ENCODE data around the gene FSIP1. TPM values are rescaled to one million over a fixed set of nuclear protein-coding genes. Genes with fewer than 3 reads are reported as not detected.

The FSIP1 gene
- total RNA-seq, 1 donor from 2014 or later = 0.54 TPM

DNA sequence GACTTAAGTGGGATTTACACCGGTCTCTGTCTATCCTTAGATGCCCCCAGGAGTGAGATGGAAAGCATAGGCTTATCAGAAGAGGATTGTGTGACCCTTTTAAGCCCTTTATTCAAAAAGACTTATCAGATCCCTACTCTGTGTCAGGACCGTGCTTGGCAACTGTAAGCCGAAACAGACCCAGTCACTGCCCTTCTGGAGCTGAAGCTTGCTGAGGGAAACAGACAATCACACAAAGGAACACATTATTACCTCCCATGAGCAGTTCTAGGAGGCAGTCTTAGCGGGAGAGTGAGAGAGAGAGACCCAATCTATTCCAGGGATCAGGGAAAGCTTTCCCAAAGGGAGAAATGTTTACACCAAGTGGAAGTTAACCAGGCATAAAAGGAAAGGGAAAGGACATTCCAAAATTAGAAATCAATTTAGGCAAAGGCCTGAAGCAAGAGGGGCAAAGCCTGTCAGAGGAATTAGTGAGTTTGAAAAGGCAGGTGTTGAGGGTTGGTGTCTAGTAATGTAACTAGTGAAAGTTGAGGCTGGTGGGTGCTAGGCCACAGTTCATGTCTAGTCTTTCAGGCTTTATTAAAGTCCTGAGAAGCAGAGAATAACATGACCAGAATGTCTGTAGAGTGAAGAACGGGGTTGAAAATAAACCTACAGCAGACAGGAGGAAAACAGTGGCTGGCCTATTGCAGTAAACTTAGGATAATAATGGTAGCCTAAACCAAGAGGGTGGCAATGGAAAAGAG, 115.1 kb downstream of the FSIP1 start:
- no peak for DNase-seq (ENCODE audit: extremely low spot score, unreplicated experiment)
- H3K4me3 Mint-ChIP-seq (ENCODE audit: unreplicated experiment) = no peak overlapping the region
- H3K9me3 Mint-ChIP-seq (ENCODE audit: unreplicated experiment) = no peaks in the 10 kb centered on the region
- H3K27ac Mint-ChIP-seq (ENCODE audit: unreplicated experiment) = peak overlapping the region; percentile 93
- no peaks in the 10 kb centered on the region for H3K36me3 Mint-ChIP-seq (ENCODE audit: unreplicated experiment)
- peaks cover 69% of the 10 kb centered on the region for H3K4me1 Mint-ChIP-seq (ENCODE audit: unreplicated experiment)
- TF ChIP-seq, protein P1, sequence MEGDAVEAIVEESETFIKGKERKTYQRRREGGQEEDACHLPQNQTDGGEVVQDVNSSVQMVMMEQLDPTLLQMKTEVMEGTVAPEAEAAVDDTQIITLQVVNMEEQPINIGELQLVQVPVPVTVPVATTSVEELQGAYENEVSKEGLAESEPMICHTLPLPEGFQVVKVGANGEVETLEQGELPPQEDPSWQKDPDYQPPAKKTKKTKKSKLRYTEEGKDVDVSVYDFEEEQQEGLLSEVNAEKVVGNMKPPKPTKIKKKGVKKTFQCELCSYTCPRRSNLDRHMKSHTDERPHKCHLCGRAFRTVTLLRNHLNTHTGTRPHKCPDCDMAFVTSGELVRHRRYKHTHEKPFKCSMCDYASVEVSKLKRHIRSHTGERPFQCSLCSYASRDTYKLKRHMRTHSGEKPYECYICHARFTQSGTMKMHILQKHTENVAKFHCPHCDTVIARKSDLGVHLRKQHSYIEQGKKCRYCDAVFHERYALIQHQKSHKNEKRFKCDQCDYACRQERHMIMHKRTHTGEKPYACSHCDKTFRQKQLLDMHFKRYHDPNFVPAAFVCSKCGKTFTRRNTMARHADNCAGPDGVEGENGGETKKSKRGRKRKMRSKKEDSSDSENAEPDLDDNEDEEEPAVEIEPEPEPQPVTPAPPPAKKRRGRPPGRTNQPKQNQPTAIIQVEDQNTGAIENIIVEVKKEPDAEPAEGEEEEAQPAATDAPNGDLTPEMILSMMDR (IDR thresholded peaks at IDR 0.05) = no peak
- H3K27me3 Mint-ChIP-seq (ENCODE audit: unreplicated experiment) = no peaks in the 10 kb centered on the region

DNA sequence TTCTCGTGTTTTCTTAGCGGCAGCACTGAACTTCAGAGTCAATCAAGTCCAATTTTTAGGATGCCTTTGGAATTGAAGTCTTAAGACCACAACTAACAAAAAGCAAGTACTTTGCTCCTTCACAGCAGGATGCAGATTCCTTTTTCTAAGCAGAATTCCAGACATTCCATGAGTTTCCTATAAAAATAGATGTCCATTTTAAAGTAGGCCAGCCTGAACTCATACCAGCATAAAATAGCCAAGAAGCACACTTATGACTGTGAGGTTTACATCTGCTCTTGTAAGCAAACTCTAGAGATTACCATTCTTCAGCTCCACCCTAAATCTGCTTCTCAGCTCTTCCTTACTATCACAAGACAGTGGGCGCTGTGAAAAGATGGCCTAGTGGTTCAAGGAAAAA, 116.0 kb downstream of the FSIP1 start:
- TF ChIP-seq, protein P1 (IDR thresholded peaks at IDR 0.05) = no peak
- Mint-ChIP-seq H3K9me3 (ENCODE audit: unreplicated experiment) (no peaks in the 10 kb centered on the region), H3K27me3 (ENCODE audit: unreplicated experiment) (no peaks in the 10 kb centered on the region), H3K4me3 (ENCODE audit: unreplicated experiment) (no peak overlapping the region), H3K27ac (ENCODE audit: unreplicated experiment) (peak overlapping the region; percentile 93), H3K36me3 (ENCODE audit: unreplicated experiment) (no peaks in the 10 kb centered on the region), H3K4me1 (ENCODE audit: unreplicated experiment) (peaks cover 72% of the 10 kb centered on the region)
- DNase-seq (ENCODE audit: extremely low spot score, unreplicated experiment) = no peak

DNA sequence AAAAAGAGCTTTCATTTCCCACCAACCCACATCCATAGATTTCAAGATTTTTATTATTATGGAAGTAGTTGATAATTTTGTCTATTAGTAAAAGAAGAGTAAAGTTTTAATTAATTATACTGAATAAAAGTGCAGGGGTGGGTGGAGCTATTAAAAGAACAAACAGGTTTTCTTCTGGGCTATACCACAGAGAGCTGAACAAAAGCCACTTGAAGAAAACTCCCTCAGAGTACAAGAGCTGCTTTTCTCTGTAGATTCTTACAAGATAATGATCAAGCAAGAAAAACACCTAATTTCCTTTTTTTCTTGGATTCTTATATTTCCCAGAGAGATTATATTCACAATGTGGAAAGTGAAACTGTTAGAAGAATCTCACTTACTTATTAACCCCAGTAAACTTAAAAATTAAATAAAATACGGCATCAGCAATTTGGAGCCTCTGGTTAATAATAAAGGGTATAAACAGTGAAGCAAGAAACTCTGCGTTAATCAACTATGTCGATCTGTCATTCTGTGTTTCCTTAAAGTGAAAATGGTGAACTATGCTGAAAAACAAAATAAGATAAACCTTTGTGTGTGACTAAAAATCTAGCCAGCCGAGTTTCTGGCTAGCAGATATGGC, 116.9 kb downstream of the FSIP1 start:
- Mint-ChIP-seq H3K27me3 (ENCODE audit: unreplicated experiment) (no peaks in the 10 kb centered on the region), H3K4me1 (ENCODE audit: unreplicated experiment) (peaks cover 67% of the 10 kb centered on the region), H3K27ac (ENCODE audit: unreplicated experiment) (peak overlapping the region; percentile 93), H3K36me3 (ENCODE audit: unreplicated experiment) (no peaks in the 10 kb centered on the region), H3K4me3 (ENCODE audit: unreplicated experiment) (no peak overlapping the region), H3K9me3 (ENCODE audit: unreplicated experiment) (no peaks in the 10 kb centered on the region)
- TF ChIP-seq, protein P1 (IDR thresholded peaks at IDR 0.05) = no peak
- no peak for DNase-seq (ENCODE audit: extremely low spot score, unreplicated experiment)

DNA sequence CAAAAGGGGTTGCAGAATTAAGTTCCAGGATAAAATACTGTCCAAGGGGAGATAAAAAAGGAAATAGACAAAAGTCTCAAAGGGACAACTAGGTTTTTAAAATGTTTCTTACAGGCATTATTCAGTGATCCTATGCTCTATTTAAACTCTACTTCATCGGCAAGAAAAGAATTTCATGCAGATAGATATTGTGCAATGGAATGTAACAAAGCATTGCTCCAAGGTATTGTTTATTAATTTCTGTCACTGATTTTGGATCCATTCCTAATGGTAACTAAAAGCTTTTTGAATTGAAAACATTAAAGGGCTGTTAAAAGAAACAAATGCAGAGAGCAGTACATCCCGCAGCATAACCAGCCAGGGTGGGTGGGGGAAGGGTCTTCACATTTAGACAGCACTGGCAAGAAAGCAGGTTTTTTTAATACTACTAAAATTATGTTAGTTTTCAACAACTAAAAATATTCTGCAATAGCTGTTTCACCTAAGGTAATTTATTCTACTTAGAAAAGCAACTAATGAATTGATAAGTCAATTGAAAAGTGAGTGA, 118.9 kb downstream of the FSIP1 start:
- Mint-ChIP-seq H3K9me3 (ENCODE audit: unreplicated experiment) (peaks cover 2% of the 10 kb centered on the region), H3K36me3 (ENCODE audit: unreplicated experiment) (peaks cover 2% of the 10 kb centered on the region), H3K27ac (ENCODE audit: unreplicated experiment) (no peak overlapping the region), H3K4me1 (ENCODE audit: unreplicated experiment) (peaks cover 61% of the 10 kb centered on the region), H3K4me3 (ENCODE audit: unreplicated experiment) (no peak overlapping the region), H3K27me3 (ENCODE audit: unreplicated experiment) (no peaks in the 10 kb centered on the region)
- DNase-seq (ENCODE audit: extremely low spot score, unreplicated experiment) = no peak
- TF ChIP-seq, protein P1 (IDR thresholded peaks at IDR 0.05) = no peak

DNA sequence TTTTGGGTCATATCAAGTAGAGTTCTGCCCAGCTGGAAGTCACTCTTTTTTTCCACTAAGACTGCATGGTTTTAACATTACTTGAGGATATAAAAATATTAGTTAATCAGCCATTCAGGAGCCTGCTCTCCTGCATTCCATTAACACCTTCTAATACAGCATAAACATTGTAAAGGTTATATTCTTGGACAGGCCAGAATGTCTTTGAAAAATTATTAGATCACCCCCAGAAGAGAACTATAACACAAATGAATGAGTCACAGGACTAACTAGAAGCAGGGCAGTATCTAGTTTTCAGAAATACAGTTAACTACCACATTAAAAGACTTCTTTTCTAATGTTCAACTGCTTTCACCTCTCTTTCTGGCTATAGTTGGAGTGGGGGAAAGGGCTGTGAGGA, 120.9 kb downstream of the FSIP1 start:
- DNase-seq (ENCODE audit: extremely low spot score, unreplicated experiment) = no peak

More for the DNA sequence above, 120.9 kb downstream of the FSIP1 start:
- Mint-ChIP-seq H3K4me3 (ENCODE audit: unreplicated experiment) (no peak overlapping the region), H3K4me1 (ENCODE audit: unreplicated experiment) (peaks cover 55% of the 10 kb centered on the region), H3K9me3 (ENCODE audit: unreplicated experiment) (peaks cover 5% of the 10 kb centered on the region), H3K36me3 (ENCODE audit: unreplicated experiment) (peaks cover 4% of the 10 kb centered on the region), H3K27me3 (ENCODE audit: unreplicated experiment) (no peaks in the 10 kb centered on the region), H3K27ac (ENCODE audit: unreplicated experiment) (peak overlapping the region; percentile 61)
- TF ChIP-seq, protein P1 (IDR thresholded peaks at IDR 0.05) = no peak

All from osteocyte (in vitro differentiated cells).